ENCODE data around the gene ANTKMT.

ANTKMT gene

DNA sequence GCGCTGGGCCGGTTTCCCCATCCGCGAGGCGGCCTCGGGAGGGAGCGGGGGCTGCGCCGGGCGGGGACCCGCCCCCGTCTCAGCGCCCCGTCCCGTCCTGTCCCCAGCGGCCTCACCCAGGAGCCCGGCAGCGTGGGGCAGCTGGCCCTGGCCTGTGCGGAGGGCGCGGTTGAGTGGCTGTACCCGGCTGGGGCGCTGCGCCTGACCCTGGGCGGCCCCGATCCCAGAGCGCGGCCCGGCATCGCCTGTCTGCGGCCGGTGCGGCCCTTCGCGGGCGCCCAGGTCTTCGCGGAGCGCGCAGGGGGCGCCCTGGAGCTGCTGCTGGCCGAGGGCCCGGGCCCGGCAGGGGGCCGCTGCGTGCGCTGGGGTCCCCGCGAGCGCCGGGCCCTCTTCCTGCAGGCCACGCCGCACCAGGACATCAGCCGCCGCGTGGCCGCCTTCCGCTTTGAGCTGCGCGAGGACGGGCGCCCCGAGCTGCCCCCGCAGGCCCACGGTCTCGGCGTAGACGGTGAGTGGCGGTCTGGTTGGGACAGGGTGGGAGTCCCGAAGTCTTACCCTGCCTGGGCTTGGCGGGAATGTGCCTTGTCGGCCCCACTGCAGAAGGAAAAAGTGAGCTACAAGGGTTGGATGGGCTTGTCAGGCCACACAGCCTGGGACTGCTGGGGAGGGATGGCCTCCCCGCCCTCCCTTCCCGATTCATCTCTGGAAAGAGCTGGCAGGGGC is 5.3 kb upstream of the ANTKMT start:
- no peak for DNase-seq

DNA sequence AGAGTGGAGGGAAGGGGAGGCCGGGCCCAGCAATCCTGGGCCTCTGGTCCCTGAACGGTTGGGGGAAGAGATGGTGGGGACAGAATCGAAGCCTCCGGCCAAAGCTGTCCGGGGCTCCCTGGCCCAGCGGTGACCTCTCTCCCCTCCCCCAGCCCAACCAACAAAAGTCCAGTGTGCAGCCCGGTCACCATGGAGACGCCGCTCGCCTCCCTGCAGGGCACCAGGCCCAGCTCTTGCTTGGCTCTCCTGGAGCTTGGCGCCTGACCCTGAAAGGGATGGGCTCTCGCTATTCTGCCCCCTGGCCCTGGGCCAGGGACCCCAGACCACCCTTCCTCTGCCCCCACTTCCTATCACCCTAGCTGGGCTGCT is 4.8 kb upstream of the ANTKMT start:
- DNase-seq: no peak

DNA sequence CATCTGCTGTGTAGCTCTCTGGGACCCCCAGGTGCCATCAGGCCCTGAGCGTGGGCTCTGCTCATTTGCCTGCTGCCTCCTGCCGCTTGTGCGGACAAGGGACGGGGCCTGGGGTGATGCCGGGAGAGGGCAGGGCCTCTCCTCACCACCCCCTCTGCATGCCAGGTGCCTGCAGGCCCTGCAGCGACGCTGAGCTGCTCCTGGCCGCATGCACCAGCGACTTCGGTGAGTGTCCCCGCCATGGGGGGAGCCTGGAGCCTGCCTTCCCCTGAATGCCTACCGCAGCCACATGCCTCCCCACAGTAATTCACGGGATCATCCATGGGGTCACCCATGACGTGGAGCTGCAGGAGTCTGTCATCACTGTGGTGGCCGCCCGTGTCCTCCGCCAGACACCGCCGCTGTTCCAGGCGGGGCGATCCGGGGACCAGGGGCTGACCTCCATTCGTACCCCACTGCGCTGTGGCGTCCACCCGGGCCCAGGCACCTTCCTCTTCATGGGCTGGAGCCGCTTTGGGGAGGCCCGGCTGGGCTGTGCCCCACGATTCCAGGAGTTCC is 4.1 kb upstream of the ANTKMT start:
- no peak for DNase-seq

DNA sequence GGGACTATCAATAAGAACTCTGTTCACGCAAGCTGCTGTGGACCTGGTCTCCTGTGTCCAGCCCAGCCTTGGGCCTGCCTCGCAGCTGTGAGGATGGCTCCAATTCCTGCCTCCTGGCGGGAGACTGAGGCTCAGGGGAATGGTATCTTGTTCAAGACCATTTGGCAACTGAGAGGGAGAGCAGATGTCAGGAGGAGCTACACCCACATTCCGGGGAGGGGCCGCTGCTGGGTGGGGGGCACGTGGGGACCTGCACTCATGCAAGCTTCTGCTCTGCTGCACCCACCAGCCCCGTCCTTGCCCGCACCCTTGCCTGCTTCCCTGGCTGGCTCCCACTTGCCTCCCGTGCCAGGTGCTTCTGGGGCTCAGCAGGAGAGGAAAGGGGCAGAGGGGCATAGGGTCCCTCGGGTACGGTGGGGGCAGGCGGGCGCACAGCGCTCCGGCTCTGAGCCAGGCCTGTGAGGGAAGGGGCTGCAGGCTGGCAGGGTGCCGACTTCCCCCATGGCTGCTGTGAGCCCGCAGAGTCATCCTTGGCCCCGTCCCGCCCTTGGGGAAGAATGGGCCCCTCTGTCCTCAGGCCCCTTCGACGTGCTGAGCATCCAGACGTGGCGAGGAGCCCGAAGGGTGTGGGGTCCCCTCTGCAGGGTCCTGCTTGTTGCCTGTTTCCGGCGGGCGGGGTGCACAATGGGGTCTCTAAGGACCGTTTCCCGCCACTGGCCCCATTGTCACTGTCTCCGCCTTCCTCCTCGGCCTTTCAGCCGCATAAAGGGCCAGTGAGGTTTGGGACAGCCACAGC is 3.3 kb upstream of the ANTKMT start:
- DNase-seq: no peak

DNA sequence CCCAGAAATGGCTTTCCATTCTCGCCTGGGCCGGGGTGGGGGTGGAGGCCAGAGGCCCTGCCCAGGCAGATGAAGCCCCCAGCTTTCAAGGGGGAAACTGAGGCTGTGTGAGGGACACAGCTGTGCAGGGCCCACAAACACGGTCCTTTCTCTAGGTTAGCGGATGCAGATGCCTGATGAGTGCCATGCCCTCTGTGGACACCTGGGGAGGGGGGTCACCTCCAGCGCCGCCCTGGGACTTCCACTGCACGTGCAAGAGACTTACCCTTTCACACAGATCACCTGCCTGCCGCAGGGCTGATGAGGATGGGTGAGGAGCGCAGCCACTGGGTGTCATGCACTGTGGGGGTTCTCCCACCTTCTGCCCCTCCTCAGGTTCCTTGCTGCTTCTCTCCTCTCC is 2.6 kb upstream of the ANTKMT start:
- no peak for DNase-seq

DNA sequence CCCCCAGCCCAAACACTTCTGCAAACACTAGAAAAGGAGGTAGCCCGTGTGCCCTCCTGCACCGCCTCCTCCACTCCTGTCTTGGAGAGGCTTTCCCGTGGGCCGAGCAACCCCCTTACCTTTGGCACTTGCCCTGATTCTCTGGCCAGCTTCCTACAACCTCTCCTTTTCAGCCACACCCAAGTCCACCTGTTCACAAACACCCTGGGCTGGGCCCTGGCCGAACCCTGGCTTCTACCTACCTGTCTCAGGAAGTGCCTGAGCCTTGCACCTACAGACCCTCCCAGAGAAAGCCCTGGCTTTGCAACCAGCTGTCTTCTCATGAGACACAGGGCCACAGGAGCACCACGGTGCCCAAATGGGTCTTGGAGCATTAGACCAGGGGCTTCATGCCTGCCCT is 2.0 kb upstream of the ANTKMT start:
- DNase-seq: no peak

DNA sequence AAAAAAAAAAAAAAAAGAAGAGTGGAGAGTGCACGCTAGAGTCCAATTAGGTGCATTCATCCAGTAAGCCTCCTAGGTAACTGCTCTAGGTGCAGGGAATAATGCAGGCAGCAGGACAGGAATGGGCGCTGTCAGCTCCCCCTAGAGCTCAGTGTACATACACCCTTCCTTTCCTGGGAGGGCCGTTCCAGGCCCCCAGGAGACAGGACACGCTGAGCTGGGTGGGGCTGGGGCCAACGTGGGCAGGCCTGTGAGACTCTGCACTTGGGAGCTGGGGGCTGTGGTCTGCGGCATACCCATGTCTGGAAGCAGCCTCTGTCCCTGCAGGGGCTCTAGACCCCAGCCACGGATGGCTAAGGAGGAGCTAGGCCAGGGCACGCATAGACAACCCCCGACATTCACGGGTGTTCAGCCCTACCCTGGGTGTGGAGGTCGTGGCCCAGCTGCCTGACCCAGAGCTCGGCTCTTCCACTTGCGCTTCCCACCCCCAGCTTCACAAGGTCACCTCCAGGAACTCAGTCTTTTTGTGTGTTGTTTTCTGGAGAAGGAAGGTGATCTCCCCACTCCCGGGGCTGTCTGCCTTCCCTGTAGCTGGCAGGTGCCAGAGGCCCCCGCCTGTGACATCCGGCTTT is 1.0 kb upstream of the ANTKMT start:
- DNase-seq: no peak

DNA sequence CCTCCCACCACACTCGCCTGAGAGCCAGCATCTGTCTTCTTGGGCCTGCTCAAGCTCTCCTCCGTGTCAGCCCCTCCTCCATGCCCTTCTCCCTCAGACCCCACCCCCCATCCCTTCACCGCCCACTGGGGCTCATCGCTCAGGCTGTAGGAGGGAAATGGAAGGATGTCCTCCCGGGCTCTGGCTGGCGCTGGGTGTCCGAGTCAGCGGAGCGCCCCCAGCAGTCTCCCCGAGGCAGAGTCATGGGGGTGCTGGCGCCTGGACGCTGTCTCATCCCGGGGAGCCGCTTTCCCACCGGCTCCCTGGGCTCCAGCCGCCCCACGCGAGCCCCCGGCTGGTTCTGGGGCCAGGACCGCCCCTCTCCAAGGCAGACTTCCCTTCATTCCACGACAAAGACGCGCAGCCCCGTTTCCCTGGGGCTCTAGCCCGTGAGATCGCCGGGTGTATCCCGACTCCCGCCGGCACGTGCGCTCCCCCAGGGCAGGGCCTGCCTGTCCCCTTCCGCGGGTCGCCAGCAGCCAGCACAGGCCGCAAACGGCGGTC is 428 bp upstream of the ANTKMT start:
- DNase-seq: no peak

DNA sequence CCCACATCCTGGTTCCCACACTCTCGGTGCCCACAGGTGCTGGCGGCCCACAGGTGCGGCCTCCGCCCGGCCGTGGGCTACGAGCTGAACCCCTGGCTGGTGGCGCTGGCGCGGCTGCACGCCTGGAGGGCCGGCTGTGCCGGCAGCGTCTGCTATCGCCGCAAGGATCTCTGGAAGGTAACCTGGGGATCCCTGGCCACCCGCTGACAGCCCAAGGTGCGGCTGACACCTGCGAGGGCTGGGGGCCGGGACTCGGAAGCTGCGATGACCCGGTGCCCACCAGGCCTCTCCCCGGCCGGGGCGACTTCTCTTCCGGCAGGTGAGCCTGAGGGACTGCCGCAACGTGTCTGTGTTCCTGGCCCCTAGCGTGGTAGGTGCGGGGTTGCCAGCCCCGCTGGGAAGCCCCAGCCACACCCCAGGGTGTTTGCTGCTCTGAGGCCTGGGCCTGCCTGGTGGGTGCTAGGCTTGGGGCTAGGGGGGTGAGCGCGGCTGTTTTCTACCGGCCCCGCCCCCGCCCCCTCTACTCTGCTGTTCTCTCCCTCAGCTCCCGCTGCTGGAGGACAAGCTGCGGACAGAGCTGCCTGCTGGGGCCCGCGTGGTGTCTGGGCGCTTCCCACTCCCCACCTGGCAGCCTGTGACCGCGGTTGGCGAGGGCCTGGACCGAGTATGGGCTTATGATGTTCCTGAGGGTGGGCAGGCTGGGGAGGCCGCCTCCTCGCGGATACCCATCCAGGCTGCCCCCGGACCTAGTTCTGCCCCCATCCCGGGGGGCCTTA is 1.0 kb downstream of the ANTKMT start:
- peak; percentile 35 for DNase-seq

DNA sequence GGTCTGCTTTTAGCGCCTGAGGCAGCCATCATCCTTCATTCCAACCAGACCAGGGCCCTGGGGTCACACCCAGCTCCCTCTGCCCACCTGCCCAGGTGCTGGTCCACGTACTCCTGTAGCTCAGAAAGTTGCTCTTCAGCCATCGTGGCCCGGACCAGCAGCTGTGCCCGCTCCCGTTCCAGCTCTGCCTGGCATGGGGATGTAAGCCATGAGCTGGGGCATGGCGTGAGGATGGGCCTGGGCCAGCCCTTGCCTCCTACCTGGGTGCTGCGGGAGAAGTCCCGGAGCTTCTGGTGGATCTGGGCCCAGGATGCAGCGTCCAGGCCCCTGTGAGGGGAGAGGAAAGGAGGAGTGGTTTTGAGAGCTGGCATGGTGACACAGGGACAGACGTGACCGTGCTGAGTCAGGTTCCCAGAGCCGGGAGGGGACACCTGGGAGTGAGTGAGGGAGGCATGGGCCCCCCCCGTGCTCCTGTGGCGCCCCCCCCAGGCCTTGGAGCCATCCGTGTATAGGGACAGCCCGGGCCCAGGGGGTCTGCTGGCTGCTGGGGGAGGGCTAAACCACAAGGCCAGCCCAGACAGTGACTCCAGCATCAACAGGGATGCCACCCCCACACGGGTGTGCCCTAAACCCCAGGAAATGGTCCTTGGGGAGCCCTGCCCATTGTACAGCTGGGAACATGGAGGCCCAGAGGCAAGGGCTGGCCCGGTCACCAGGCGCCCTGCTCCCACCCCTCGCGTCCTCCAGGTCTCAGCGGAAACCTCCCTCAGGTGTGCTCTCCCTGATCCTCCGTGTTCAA is 2.1 kb downstream of the ANTKMT start:
- DNase-seq: no peak

DNA sequence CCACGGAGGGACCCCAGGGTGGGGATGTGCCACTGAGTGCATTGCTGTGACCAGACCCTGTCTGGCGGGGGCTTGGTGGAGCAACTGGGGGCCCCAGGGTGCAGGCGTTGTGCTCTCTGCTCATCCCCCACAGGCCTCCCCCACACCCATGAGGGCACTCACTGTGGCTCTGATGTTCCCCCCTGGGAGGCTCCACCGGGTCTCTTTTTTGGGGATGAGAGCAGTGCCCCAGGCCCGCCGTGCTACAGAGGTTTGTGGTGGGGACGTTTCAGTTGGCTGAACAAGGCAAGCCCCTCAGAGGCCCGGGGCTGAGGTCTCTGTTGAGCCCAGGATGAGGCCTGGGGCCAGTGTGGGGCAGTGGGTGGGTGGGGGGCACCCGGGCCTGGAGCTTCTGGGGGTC is 2.7 kb downstream of the ANTKMT start:
- DNase-seq: no peak

DNA sequence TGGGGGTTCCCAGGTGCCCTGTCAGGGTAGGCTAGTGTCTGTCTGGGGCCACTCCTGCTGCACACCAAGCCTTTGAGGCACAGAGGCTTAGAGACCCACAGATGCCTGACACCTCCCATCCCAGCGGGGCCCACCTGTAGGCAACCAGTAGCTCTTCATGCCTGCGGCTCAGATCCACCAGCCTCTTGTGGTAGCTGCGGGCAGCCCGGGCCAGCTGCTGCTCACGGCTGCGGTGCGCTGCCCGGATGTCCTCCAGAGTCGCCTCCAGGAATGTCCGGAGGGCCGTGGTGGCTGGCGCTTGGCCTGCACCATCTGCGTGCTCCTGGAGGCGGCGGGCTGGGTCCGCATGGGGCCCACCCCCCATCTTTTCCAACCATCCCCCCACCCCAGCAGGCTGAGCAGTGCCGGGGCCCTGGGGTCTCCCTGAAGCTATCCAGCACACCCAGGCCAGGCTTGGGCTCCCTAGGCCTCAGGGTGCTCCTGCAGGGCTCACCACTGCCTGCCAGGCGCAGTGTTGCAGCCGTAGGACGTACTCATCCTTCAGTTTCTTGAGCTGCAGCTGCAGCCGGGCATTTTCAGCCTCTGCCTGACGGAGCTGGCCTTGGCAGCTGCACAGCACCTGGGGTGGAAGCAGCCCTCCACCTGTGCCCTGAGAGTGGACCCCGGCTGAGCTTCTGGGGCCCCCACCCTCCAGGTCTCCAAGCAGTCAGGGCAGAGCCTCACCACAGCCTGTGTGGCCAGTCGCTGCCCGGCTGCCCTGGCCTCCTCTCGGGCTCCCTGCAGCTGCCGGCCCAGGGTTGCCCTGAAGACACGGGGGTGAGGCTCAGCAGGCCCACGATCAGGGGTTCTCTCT is 3.5 kb downstream of the ANTKMT start:
- DNase-seq: no peak

DNA sequence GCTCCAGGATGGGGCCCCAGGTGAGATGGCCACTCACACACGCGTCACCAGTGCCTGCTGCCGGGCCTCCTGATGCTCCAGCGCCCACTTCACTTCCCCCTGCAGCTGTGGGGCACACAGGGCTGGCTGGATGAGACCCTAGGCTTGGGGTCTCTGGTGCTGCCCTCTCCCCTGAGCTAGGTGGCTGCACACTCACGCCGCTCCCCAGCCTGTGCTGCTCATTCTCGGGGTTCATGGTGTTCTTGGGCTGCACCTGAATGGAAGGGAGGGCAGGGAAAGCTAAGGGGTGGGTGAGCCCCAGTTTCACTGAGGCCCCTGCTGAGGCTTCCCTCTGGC is 4.1 kb downstream of the ANTKMT start:
- no peak for DNase-seq

DNA sequence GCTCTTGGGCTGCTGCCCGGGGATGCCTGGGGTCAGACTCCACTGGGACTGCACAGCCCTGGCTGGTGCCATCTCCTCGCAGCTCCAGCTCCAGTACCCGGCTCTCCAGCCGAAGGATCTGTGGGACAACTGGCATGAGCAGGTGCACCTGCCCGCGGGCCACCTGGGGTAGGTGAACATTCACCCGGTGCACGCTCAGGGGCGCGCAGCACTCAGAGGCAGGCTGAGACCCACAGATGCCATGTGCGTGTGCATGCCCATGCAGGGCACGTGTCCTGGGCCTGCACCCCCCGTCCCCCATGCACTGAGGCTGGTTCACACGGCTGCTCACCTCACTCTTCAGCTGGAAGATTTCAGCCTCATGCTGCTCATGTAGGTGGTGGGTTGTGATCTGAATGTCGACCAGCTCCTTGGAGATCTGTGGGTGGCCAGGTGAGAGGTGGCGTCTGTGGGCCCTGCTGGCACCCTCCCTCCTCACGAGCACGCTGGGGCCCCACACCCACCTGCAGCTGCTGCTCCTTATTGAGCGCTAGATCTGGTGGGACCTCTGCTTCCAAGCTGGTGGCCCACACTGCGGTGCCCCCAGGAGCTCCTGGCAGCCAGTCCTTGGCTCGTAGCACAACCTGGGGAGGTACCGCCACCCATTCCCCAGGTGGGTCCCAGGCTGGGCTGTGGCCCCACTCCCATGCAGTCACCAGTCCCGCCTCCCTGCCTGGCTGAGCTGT is 4.7 kb downstream of the ANTKMT start:
- no peak for DNase-seq

DNA sequence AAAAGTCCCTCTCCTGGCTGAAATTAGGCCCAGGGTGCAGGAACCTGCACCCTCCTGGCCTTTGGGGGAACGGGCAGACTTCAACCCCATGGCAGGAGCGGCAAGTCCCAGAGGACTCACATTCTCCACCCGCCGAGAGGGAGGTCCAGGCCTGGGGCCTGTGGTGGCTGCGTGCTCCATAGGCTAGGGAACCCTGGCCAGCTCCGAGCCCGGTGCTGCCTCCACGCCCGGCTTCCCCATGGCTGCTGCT is 5.2 kb downstream of the ANTKMT start:
- DNase-seq: no peak

DNA sequence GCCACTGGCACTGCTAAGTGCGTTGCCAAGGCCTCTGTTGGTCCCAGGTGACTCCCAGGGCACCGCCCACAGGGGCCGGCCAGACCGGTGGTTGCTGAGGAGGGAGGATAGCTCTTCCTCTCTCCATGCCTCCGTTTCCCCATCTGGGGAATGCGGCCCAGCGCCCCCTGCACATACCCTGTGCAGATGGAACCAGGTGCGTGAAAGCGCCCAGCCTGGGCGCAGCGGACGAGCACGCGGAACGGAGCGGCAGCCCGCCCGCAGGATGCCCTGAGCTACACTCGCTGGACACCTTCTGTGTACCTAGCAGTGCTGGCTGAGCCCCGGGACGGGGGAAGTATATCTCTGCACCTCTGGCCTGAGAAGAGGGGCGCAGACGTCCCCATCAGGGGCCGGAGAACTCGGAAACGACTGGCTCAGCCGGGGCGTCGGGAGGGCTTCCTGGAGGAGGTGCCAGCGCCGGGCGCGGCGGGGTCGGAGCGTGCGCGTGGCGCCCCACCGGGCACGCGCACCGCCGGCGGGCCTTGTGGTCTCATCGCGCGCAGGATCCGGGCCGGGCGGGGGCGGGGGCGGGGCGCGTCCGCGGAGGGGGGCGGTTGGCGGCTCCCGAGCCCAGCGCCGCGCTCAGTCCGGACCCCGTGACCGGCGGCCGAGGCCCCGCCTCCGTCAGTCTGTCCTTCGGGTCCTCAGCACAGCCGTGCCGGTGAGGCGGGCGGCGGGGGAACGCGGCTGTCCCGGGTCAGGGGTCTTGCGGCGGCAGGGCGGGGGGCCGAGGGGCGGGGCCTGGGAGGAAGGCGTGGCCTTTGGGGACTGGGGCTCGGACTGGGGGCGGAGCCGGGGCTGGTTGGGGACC is 5.7 kb downstream of the ANTKMT start, which contains the start of the genes CCDC78 and HAGHL:
TSS of gene CCDC78 (minus strand) at position 6 of the 853 bp plus-strand sequence. CDS start 76 bp downstream, outside the sequence.
TSS of gene HAGHL (plus strand) at position 669 of the 853 bp plus-strand sequence. CDS start 404 bp downstream, outside the sequence.
- peak; percentile 63 for DNase-seq

DNA sequence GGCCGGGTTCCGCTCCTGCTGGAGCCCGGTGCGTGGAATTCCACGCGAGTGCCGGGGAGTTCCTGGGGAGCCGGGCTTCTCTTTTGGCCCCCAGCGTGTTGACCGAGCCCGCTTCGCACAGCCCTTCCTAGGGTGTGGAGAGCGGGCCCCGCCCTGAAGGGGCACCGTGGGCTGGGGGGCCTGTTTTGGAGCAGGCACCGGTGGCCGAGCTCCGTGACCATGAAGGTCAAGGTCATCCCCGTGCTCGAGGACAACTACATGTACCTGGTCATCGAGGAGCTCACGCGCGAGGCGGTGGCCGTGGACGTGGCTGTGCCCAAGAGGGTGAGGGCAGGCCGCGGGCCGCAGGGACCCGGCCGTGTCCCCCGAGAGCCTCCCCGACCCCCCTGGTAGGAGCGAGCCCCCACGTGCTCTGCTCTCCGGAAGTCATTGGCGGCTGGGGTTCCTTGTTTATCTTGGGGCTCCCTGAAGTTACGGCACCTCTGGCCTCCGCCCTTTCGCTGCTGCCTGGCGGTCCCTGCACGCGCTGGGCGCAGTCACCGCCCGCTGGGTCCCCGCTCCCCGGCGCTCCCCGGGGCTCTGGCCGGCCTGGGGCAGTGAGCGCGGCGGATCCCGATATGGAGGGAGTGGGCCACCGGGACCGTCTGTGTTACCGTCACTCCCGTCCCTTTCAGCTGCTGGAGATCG is 6.5 kb downstream of the ANTKMT start:
- peak; percentile 41 for DNase-seq

DNA sequence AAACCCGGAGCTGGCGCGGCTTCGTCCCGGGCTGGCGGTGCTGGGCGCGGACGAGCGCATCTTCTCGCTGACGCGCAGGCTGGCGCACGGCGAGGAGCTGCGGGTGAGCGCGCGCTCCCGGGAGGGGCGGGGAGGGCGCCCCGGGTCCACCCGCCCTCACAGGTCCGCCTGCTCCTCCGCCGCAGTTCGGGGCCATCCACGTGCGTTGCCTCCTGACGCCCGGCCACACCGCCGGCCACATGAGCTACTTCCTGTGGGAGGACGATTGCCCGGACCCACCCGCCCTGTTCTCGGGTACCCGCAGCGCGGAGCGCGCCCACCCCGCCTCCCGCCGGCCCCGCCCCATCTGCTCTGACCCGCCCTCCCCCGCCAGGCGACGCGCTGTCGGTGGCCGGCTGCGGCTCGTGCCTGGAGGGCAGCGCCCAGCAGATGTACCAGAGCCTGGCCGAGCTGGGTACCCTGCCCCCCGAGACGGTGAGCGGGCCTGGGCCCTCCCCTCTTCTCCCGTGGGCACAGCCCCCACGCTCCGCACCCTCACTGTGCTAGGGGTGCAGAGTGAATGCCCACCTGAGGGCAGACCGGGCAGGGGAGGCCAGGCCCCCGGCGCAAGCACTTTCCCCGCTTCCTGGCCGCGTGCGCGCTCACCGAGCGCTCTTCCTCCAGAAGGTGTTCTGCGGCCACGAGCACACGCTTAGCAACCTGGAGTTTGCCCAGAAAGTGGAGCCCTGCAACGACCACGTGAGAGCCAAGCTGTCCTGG is 7.4 kb downstream of the ANTKMT start:
- peak; percentile 53 for DNase-seq
